MCF 10A (cell line): Measurements from ENCODE around the gene CRACR2B. TPM values are rescaled to one million over a fixed set of nuclear protein-coding genes. Genes with fewer than 3 reads are reported as not detected.
A peak's percentile ranks its signal among the peaks of the same experiment; 100 is the strongest.

Experiments used
- BruUV-seq: library from RNA; stranded (reverse); fragments of 400-500 nt; replicated peaks from 2 replicates; lab custom pipeline; 2021; lab: Mats Ljungman, UMichigan
- CTCF ChIA-PET: fragments of 300-600 bp; sonication (Branson Sonifier 250); formaldehyde crosslinking; extraction: SDS; loops from one replicate; lab custom pipeline; 2021; ENCODE audit warnings: antibody characterized with exemption, inconsistent platforms; lab: Yijun Ruan, JAX
- POLR2A ChIA-PET: fragments of 300-600, 350-650 bp; sonication (Branson Sonifier 250); formaldehyde crosslinking; extraction: SDS; loops from one replicate; lab custom pipeline; 2020; ENCODE audit warnings: antibody characterized with exemption, inconsistent platforms; lab: Yijun Ruan, JAX
- DNase-seq: peaks from one replicate; pipeline ENCODE4 v3.0.0-alpha.2; 2018; ENCODE audit not compliant: unreplicated experiment
- H3K27ac Mint-ChIP-seq: one replicate; pipeline ENCODE4 v1.8.0; 2022; ENCODE audit warnings: mild to moderate bottlenecking, low read depth, mixed read lengths; ENCODE audit not compliant: unreplicated experiment
- H3K27me3 Mint-ChIP-seq: one replicate; pipeline ENCODE4 v1.8.0; 2022; ENCODE audit warnings: mixed read lengths; ENCODE audit not compliant: insufficient read depth, unreplicated experiment
- H3K36me3 Mint-ChIP-seq: one replicate; pipeline ENCODE4 v1.8.0; 2022; ENCODE audit warnings: mild to moderate bottlenecking, moderate library complexity, mixed read lengths; ENCODE audit not compliant: insufficient read depth, unreplicated experiment
- H3K4me1 Mint-ChIP-seq: one replicate; pipeline ENCODE4 v1.8.0; 2022; ENCODE audit warnings: mixed read lengths; ENCODE audit not compliant: insufficient read depth, unreplicated experiment
- H3K4me3 Mint-ChIP-seq: one replicate; pipeline ENCODE4 v1.8.0; 2022; ENCODE audit warnings: mild to moderate bottlenecking, moderate library complexity, mixed read lengths; ENCODE audit not compliant: unreplicated experiment
- H3K9me3 Mint-ChIP-seq: one replicate; pipeline ENCODE4 v1.8.0; 2022; ENCODE audit warnings: mixed read lengths; ENCODE audit not compliant: unreplicated experiment
- intact Hi-C: fragments of 100-400 bp; cut with micrococcal nuclease; formaldehyde crosslinking; loops from 2 replicates; pipeline ENCODE4 v1.14.1; 2022
- total RNA-seq: library from RNA; stranded (reverse); gene quantifications from 2 replicates; pipeline ENCODE4 v1.2.3, GENCODE V29; 2022
- TF ChIP-seq, protein P1 (sequence below): fragments of 200-600 bp; IDR thresholded peaks from one replicate; pipeline ENCODE4 v1.8.0; 2022; ENCODE audit warnings: antibody characterized with exemption, mild to moderate bottlenecking; ENCODE audit not compliant: unreplicated experiment

Gene CRACR2B
- total RNA-seq, 1 experiment from 2014 or later: 1.2 TPM

DNA sequence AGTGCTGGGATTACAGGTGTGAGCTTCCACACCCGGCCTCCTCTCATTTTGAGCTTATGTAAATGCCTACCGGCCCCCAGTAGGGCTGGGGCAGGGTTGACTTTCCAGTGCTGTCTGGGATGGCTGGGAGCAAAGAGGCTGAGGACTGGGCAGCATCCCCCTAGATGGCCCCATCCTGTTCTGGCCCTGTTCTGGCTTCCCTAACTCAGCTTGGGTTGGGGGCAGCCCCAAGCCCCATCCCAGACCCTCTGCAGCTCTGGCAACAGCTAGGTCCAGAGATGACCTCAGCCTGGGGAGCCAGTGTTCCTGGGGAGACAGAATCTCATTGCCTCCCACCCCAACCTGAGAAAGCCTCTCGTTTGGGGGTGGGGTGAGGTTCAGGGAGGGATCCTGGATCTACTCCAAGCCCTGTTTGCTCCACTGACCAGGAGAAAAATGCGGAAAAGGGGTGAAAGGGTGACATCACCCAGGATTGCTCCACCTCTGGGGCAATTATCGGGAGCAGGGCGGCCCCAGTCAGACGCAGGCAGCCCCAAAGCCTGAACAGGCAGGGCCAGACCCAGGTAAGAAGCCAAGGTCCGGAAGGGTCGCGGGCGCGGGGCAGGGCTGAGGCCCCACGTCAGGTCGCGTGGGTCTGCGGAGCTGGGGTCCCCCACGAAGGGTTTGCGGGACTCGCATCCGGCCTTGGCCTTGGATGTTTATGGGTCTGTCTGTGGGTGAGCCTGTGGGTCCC is 9.2 kb upstream of the CRACR2B start, which contains the start of gene PNPLA2:
Gene PNPLA2 (plus strand): TSS at position 519 of the 733 bp plus-strand sequence. CDS start 805 bp downstream, outside the sequence.
- peak; percentile 68 for DNase-seq
- peaks cover 27% of the 10 kb centered on the region for H3K36me3 Mint-ChIP-seq
- H3K4me1 Mint-ChIP-seq: peaks cover 11% of the 10 kb centered on the region
- POLR2A ChIA-PET: interaction anchor here (0.7 to 9.6 kb wide), 18 partner anchors 7 to 243 kb away, joined by 3 to 274 read pairs (median 13); partner anchors contain the start of genes CD151, CHID1, DEAF1 and GATD1
- H3K27me3 Mint-ChIP-seq: no peaks in the 10 kb centered on the region
- TF ChIP-seq, protein P1, sequence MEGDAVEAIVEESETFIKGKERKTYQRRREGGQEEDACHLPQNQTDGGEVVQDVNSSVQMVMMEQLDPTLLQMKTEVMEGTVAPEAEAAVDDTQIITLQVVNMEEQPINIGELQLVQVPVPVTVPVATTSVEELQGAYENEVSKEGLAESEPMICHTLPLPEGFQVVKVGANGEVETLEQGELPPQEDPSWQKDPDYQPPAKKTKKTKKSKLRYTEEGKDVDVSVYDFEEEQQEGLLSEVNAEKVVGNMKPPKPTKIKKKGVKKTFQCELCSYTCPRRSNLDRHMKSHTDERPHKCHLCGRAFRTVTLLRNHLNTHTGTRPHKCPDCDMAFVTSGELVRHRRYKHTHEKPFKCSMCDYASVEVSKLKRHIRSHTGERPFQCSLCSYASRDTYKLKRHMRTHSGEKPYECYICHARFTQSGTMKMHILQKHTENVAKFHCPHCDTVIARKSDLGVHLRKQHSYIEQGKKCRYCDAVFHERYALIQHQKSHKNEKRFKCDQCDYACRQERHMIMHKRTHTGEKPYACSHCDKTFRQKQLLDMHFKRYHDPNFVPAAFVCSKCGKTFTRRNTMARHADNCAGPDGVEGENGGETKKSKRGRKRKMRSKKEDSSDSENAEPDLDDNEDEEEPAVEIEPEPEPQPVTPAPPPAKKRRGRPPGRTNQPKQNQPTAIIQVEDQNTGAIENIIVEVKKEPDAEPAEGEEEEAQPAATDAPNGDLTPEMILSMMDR: no peak
- intact Hi-C loops: loop anchor here (1.0 kb wide), 1 partner anchor 16 kb away; no protein-coding TSS in a partner anchor
- CTCF ChIA-PET: interaction anchor here (0.6 to 1.1 kb wide), 5 partner anchors 20 to 82 kb away, joined by 3 to 5 read pairs (median 3); partner anchors contain the start of gene SLC25A22
- peak within 1 kb of the TSS; percentile 72 for H3K4me3 Mint-ChIP-seq
- no peaks in the 10 kb centered on the region for H3K9me3 Mint-ChIP-seq
- peak within 1 kb of the TSS; percentile 40 for H3K27ac Mint-ChIP-seq
- BruUV-seq: no TSS peak

DNA sequence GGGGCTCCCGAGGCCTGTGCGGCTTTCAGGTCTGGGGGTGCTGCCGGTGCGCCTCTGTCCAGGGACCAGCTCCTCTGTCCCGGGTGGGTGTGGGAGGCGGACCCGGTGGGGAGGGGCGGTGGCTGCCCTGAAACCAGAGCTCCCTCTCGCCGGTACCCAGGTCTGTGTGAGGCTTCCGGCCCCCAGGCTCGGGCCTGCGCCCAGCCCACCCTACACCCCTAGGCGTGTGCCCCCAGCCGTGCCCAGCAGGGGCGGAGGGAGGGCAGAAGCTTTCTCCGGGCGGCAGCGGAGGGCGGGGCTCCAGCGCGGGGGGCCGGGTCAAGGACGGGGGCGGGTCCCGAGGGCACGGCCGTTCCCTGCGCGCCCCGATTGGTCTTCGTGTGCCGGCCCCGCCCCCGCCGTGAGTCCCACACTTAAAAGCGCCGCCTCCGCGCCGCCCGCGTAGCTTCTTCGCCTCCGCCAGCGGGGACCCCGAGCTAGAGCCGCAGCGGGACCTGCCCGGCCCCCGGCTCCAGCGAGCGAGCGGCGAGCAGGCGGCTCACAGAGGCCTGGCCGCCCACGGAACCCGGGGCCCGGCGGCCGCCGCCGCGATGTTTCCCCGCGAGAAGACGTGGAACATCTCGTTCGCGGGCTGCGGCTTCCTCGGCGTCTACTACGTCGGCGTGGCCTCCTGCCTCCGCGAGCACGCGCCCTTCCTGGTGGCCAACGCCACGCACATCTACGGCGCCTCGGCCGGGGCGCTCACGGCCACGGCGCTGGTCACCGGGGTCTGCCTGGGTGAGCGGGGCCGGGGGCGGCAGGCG is 8.4 kb upstream of the CRACR2B start:
- H3K27ac Mint-ChIP-seq: peak overlapping the region; percentile 40
- H3K4me3 Mint-ChIP-seq: peak overlapping the region; percentile 72
- TF ChIP-seq, protein P1: no peak
- H3K36me3 Mint-ChIP-seq: peaks cover 30% of the 10 kb centered on the region
- DNase-seq: peak; percentile 89
- intact Hi-C loops: loop anchor here (1.0 kb wide), 1 partner anchor 15 kb away; no protein-coding TSS in a partner anchor
- POLR2A ChIA-PET: interaction anchor here (0.7 to 9.6 kb wide), 20 partner anchors 8 to 403 kb away, joined by 3 to 274 read pairs (median 10); partner anchors contain the start of genes CD151, CHID1, DEAF1 and GATD1
- H3K9me3 Mint-ChIP-seq: no peaks in the 10 kb centered on the region
- no TSS peak for BruUV-seq
- peaks cover 11% of the 10 kb centered on the region for H3K4me1 Mint-ChIP-seq
- H3K27me3 Mint-ChIP-seq: no peaks in the 10 kb centered on the region
- CTCF ChIA-PET: interaction anchor here (0.6 kb wide), 2 partner anchors 21 to 81 kb away, joined by 3 read pairs; no protein-coding TSS in a partner anchor

DNA sequence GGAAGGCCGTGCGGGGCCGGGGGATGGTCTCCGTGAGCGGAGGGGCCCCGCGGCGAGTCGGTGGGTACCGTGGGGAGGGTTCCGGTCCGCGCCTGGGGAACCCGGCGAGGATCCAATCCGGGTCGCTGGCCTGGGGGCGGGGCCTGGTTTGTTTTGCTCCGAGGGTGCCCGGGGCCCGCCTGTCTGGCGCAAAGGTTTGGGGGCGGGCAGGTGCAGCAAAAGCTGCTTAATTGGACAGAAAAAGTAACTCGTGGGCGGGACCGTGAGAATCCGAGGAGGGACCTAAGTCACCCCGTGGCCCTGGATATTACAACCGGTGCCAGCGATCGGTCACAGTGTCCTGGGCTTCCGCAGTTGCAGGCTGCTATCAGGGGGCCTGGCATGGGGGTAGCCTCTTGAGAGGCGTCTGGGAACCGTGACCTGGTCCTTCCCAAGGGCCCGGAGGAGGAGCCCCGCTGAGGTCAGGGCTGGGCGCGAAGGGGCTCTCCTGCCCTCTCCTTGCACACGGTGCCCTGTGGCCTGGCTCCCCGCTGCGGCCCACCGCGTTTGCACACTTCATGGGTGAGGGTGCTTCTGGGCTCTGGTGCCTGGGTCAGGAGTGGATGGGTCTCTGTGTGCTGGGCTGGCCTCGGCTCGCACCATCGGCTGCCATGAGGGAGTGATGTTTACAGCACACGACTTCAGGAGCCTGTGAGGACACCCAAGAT is 7.6 kb upstream of the CRACR2B start:
- CTCF ChIA-PET: interaction anchor here (1.6 kb wide), 1 partner anchor 14 kb away, joined by 6 read pairs; no protein-coding TSS in a partner anchor
- DNase-seq: peak; percentile 91
- POLR2A ChIA-PET: interaction anchor here (0.7 to 9.6 kb wide), 18 partner anchors 9 to 403 kb away, joined by 3 to 274 read pairs (median 13); partner anchors contain the start of genes CD151, CHID1, DEAF1 and GATD1
- intact Hi-C loops: loop anchor here (1.0 kb wide), 1 partner anchor 14 kb away; no protein-coding TSS in a partner anchor
- TF ChIP-seq, protein P1: no peak
- Mint-ChIP-seq H3K4me1 (peaks cover 11% of the 10 kb centered on the region), H3K27me3 (no peaks in the 10 kb centered on the region), H3K36me3 (peaks cover 34% of the 10 kb centered on the region), H3K9me3 (no peaks in the 10 kb centered on the region), H3K4me3 (peak overlapping the region; percentile 72), H3K27ac (peak overlapping the region; percentile 40)
- BruUV-seq: TSS peak; percentile 36
